Femur (tissue), 1 donor: ENCODE data around the gene KRT26.

Experiments
- DNase-seq: peaks from one replicate; pipeline ENCODE4 v3.0.0-alpha.2; 2017

Gene KRT26

DNA sequence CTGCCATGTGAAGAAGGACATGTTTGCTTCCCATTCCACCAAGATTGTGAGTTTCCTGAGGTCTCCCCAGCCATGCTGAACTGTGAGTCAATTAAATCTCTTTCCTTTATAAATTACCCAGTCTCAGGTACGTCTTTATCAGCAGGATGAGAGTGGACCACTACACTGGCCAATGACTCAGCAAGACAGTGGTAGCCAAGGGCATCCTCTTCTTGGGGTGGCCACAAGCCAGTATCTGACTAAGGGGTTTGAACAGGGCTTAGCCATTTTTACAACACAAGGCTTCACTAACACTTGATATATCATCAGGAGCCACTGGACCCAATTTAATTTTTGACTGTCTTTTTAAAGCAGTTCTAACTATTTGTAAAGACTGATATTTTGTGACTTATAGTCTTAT, 47.3 kb downstream of the KRT26 start:
- DNase-seq, result no peak

- DNase-seq, result no peak
These were observed 49.8 kb downstream of the KRT26 start for GRCh38 chr17:40722241-40722640.

GRCh38 chr17:40720899-40721298, 51.1 kb downstream of the KRT26 start:
- no peak for DNase-seq

DNA sequence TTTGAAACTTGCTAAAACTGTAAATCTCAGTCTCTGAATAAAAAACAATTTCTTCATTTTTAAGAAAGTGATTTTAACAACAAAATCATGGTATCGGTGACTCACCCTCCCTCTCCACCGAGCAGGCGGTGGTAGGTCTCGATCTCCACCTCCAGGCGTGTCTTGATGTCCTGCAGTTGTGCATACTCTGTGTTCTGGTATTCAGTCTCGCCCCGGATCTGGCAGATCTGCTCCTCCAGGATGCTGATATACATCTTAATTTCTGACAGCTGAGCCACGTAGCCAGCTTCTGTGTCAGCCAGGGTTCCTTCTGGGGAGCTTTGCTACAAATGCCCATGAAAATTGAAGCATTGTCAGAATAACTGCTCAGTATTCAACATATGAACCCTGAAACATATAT, 53.1 kb downstream of the KRT26 start:
- DNase-seq, result no peak

DNA sequence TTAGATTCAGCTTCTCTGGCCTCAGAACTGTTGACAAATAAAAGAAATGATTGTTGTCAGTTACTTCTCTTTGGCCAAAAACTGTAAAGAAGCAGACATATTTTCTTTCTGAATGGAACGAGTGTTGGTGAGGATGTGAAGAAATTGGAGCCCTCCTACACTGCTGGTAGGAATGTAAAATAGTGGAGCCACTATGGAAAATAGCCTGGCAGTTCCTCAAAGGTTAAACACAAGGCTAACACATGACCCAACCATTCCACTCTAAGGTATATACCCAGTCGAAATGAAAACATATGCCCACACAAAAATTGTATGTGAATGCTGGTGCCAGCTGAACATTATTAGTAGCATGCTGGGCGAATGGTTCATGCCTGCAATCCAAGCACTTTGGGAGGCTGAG, 54.2 kb downstream of the KRT26 start:
- no peak for DNase-seq
